ENCODE measurements around the gene PCP2.

Gene PCP2

DNA sequence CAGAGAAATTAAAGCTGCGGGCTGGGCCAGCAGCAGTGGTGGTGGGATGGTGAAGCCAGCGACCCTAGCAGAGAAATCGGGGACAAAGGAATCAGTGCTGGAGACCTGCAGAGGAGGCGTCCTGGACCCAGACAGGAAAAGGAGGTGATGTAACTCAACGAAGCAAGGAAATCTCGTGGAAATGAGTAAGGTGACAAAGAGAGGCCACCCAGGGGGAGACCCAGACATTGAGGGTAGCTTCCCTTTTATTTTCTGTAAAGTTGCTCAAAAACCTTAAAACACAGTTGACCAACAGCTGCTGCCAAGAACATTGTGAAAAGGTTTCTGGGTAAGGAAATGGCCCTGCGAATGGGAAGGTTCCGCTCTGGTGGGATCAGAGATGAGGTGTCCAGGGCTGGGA lies 22.1 kb upstream of the PCP2 start:
- Histone ChIP-seq H2BK15ac (ENCODE audit: low read length) (peak overlapping the region; percentile 64), H3K14ac (ENCODE audit: low read length) (no peak overlapping the region), H2BK120ac (ENCODE audit: low read depth, low read length) (no peak overlapping the region), H3K9ac (ENCODE audit: low read depth, low read length, poor library complexity) (no peak overlapping the region), H3K4me2 (ENCODE audit: insufficient read depth, low read length, poor library complexity, severe bottlenecking) (no peak overlapping the region), H4K91ac (ENCODE audit: low read depth, low read length, poor library complexity) (no peak overlapping the region), H3K4ac (ENCODE audit: low read length) (no peak overlapping the region), H3K79me1 (ENCODE audit: low read depth, low read length) (no peaks in the 10 kb centered on the region), H3K23ac (ENCODE audit: low read depth, low read length, poor library complexity) (no peak overlapping the region), H3K4me1 (ENCODE audit: control insufficient read depth in 2 of 2, insufficient read depth in 1 of 2, low read depth in 1 of 2, low read length in 2 of 2) (peaks cover 3 to 4% of the 10 kb centered on the region in 2 donors), H2BK12ac (ENCODE audit: low read length) (no peak overlapping the region), H3K9me3 (replicated peaks in 1 of 2; ENCODE audit: control insufficient read depth in 2 of 2, insufficient read depth in 1 of 2, low read depth in 1 of 2, low read length in 2 of 2) (no peaks in the 10 kb centered on the region), H3K18ac (ENCODE audit: low read length) (no peak overlapping the region), H2BK5ac (ENCODE audit: low read length) (no peak overlapping the region), H4K8ac (ENCODE audit: low read depth, low read length) (no peak overlapping the region), H3K4me3 (ENCODE audit: low read length in 2 of 2) (no peak overlapping the region), H3K27ac (replicated peaks; ENCODE audit: low read length) (no peak overlapping the region), H2AK5ac (ENCODE audit: low read depth, low read length) (no peak overlapping the region), H3K27me3 (ENCODE audit: control insufficient read depth in 3 of 3, insufficient read depth in 3 of 3, low read depth in 1 of 3, low read length in 3 of 3) (peaks cover 0 to 12% (median 5%) of the 10 kb centered on the region in 3 experiments), H2AFZ (ENCODE audit: low read length) (no peak overlapping the region), H3K36me3 (replicated peaks in 1 of 2; ENCODE audit: control insufficient read depth in 2 of 2, insufficient read depth in 2 of 2, low read length in 2 of 2) (no peaks in the 10 kb centered on the region)
- no peak for DNase-seq (ENCODE audit: low spot score)
- WGBS, 2 donors (ENCODE audit: extremely low coverage in 2 of 2, insufficient read length in 2 of 2, insufficient replicate concordance in 1 of 2), result no CpG with 5 or more reads among the region's 8 CpGs

- no peaks in the 10 kb centered on the region for H3K36me3 ChIP-seq (replicated peaks in 1 of 2; ENCODE audit: control insufficient read depth in 2 of 2, insufficient read depth in 2 of 2, low read length in 2 of 2)
- H4K8ac ChIP-seq (ENCODE audit: low read depth, low read length), result peak overlapping the region; percentile 65
- H3K4me3 ChIP-seq (ENCODE audit: low read length in 2 of 2), result no peak overlapping the region
- H3K79me1 ChIP-seq (ENCODE audit: low read depth, low read length), result no peaks in the 10 kb centered on the region
- H3K27ac ChIP-seq (replicated peaks; ENCODE audit: low read length), result no peak overlapping the region
- H3K4me1 ChIP-seq (ENCODE audit: control insufficient read depth in 2 of 2, insufficient read depth in 1 of 2, low read depth in 1 of 2, low read length in 2 of 2), result peaks cover 3 to 4% of the 10 kb centered on the region in 2 donors
- H3K9ac ChIP-seq (ENCODE audit: low read depth, low read length, poor library complexity), result no peak overlapping the region
- H3K9me3 ChIP-seq (replicated peaks in 1 of 2; ENCODE audit: control insufficient read depth in 2 of 2, insufficient read depth in 1 of 2, low read depth in 1 of 2, low read length in 2 of 2), result no peaks in the 10 kb centered on the region
- H3K4ac ChIP-seq (ENCODE audit: low read length), result no peak overlapping the region
- no peak overlapping the region for H2AFZ ChIP-seq (ENCODE audit: low read length)
- DNase-seq (ENCODE audit: low spot score), result no peak
- no peak overlapping the region for H4K91ac ChIP-seq (ENCODE audit: low read depth, low read length, poor library complexity)
- H2BK15ac ChIP-seq (ENCODE audit: low read length), result no peak overlapping the region
- H3K23ac ChIP-seq (ENCODE audit: low read depth, low read length, poor library complexity), result no peak overlapping the region
- no peak overlapping the region for H3K14ac ChIP-seq (ENCODE audit: low read length)
- no peak overlapping the region for H2AK5ac ChIP-seq (ENCODE audit: low read depth, low read length)
- no peak overlapping the region for H2BK120ac ChIP-seq (ENCODE audit: low read depth, low read length)
- no peak overlapping the region for H2BK5ac ChIP-seq (ENCODE audit: low read length)
- H3K27me3 ChIP-seq (ENCODE audit: control insufficient read depth in 3 of 3, insufficient read depth in 3 of 3, low read depth in 1 of 3, low read length in 3 of 3), result peaks cover 0 to 16% (median 5%) of the 10 kb centered on the region in 3 experiments
- peak overlapping the region; percentile 22 for H2BK12ac ChIP-seq (ENCODE audit: low read length)
- WGBS, 2 donors (ENCODE audit: extremely low coverage in 2 of 2, insufficient read length in 2 of 2, insufficient replicate concordance in 1 of 2), result no CpG with 5 or more reads among the region's 8 CpGs
- no peak overlapping the region for H3K18ac ChIP-seq (ENCODE audit: low read length)
- H3K4me2 ChIP-seq (ENCODE audit: insufficient read depth, low read length, poor library complexity, severe bottlenecking), result no peak overlapping the region
Measured at GRCh38 chr19:7654401-7654800, 20.9 kb upstream of the PCP2 start.

DNA sequence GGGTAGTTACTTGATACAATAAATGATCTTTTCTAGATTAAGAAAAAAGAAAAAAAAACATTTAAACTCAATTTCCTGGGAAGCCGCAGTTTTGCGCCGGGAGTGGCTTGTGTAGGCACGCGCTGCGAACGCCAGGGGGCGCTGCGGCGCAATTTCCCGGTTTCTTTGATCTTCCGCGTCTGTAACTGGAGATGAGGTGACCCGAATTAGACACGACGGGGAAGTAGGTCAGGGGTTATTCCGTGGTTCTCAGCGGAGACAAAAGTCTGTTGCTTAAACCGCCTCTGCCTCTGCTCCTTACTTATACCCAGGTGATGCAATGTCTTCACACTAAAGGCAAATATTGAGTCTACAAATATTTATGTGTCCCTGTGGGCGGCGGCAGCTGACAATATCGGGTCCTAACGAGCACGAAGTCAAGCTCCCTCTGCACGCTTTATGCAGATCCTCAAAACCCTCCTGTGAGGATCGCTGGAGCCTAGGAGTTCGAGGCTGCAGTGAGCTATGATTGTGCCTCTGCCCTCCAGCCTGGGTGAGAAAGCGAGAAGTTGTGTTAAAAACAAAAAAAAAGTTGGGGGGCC lies 18.6 kb upstream of the PCP2 start:
- H3K36me3 ChIP-seq (replicated peaks in 1 of 2; ENCODE audit: control insufficient read depth in 2 of 2, insufficient read depth in 2 of 2, low read length in 2 of 2), result no peaks in the 10 kb centered on the region
- H3K4me1 ChIP-seq (ENCODE audit: control insufficient read depth in 2 of 2, insufficient read depth in 1 of 2, low read depth in 1 of 2, low read length in 2 of 2), result peaks cover 2 to 3% of the 10 kb centered on the region in 2 donors
- no peak overlapping the region for H2BK5ac ChIP-seq (ENCODE audit: low read length)
- no peak overlapping the region for H3K4ac ChIP-seq (ENCODE audit: low read length)
- H2AK5ac ChIP-seq (ENCODE audit: low read depth, low read length), result no peak overlapping the region
- peak overlapping the region; percentile 64 for H3K27ac ChIP-seq (replicated peaks; ENCODE audit: low read length)
- no peaks in the 10 kb centered on the region for H3K9me3 ChIP-seq (replicated peaks in 1 of 2; ENCODE audit: control insufficient read depth in 2 of 2, insufficient read depth in 1 of 2, low read depth in 1 of 2, low read length in 2 of 2)
- peaks cover 0 to 16% (median 5%) of the 10 kb centered on the region in 3 experiments for H3K27me3 ChIP-seq (ENCODE audit: control insufficient read depth in 3 of 3, insufficient read depth in 3 of 3, low read depth in 1 of 3, low read length in 3 of 3)
- peak; percentile 92 for DNase-seq (ENCODE audit: low spot score)
- no CpG with 5 or more reads among the region's 28 CpGs for WGBS, 2 donors (ENCODE audit: extremely low coverage in 2 of 2, insufficient read length in 2 of 2, insufficient replicate concordance in 1 of 2)
- H3K79me1 ChIP-seq (ENCODE audit: low read depth, low read length), result no peaks in the 10 kb centered on the region
- peak overlapping the region; percentile 60 for H3K4me2 ChIP-seq (ENCODE audit: insufficient read depth, low read length, poor library complexity, severe bottlenecking)
- H2AFZ ChIP-seq (ENCODE audit: low read length), result peak overlapping the region; percentile 51
- peak overlapping the region; percentile 78 for H3K18ac ChIP-seq (ENCODE audit: low read length)
- no peak overlapping the region for H4K91ac ChIP-seq (ENCODE audit: low read depth, low read length, poor library complexity)
- no peak overlapping the region for H2BK12ac ChIP-seq (ENCODE audit: low read length)
- H3K23ac ChIP-seq (ENCODE audit: low read depth, low read length, poor library complexity), result no peak overlapping the region
- no peak overlapping the region for H2BK120ac ChIP-seq (ENCODE audit: low read depth, low read length)
- H4K8ac ChIP-seq (ENCODE audit: low read depth, low read length), result no peak overlapping the region
- no peak overlapping the region for H3K9ac ChIP-seq (ENCODE audit: low read depth, low read length, poor library complexity)
- no peak overlapping the region for H3K14ac ChIP-seq (ENCODE audit: low read length)
- no peak overlapping the region for H2BK15ac ChIP-seq (ENCODE audit: low read length)
- peak overlapping the region in 1 of 2 donors; percentile 61 for H3K4me3 ChIP-seq (ENCODE audit: low read length in 2 of 2)

- H2AK5ac ChIP-seq (ENCODE audit: low read depth, low read length), result peak overlapping the region; percentile 54
- no peak overlapping the region for H3K27ac ChIP-seq (replicated peaks; ENCODE audit: low read length)
- H3K27me3 ChIP-seq (ENCODE audit: control insufficient read depth in 3 of 3, insufficient read depth in 3 of 3, low read depth in 1 of 3, low read length in 3 of 3), result peaks cover 0 to 26% (median 5%) of the 10 kb centered on the region in 3 experiments
- H3K4me1 ChIP-seq (ENCODE audit: control insufficient read depth in 2 of 2, insufficient read depth in 1 of 2, low read depth in 1 of 2, low read length in 2 of 2), result peaks cover 2 to 3% of the 10 kb centered on the region in 2 donors
- H3K23ac ChIP-seq (ENCODE audit: low read depth, low read length, poor library complexity), result no peak overlapping the region
- H2BK15ac ChIP-seq (ENCODE audit: low read length), result no peak overlapping the region
- no peak overlapping the region for H3K4ac ChIP-seq (ENCODE audit: low read length)
- no CpG with 5 or more reads among the region's 2 CpGs for WGBS, 2 donors (ENCODE audit: extremely low coverage in 2 of 2, insufficient read length in 2 of 2, insufficient replicate concordance in 1 of 2)
- no peak overlapping the region for H3K14ac ChIP-seq (ENCODE audit: low read length)
- H2AFZ ChIP-seq (ENCODE audit: low read length), result no peak overlapping the region
- H2BK12ac ChIP-seq (ENCODE audit: low read length), result no peak overlapping the region
- no peaks in the 10 kb centered on the region for H3K9me3 ChIP-seq (replicated peaks in 1 of 2; ENCODE audit: control insufficient read depth in 2 of 2, insufficient read depth in 1 of 2, low read depth in 1 of 2, low read length in 2 of 2)
- no peak overlapping the region for H4K8ac ChIP-seq (ENCODE audit: low read depth, low read length)
- H2BK5ac ChIP-seq (ENCODE audit: low read length), result no peak overlapping the region
- H3K4me2 ChIP-seq (ENCODE audit: insufficient read depth, low read length, poor library complexity, severe bottlenecking), result no peak overlapping the region
- H4K91ac ChIP-seq (ENCODE audit: low read depth, low read length, poor library complexity), result no peak overlapping the region
- H3K4me3 ChIP-seq (ENCODE audit: low read length in 2 of 2), result no peak overlapping the region
- H3K18ac ChIP-seq (ENCODE audit: low read length), result no peak overlapping the region
- H2BK120ac ChIP-seq (ENCODE audit: low read depth, low read length), result no peak overlapping the region
- no peak for DNase-seq (ENCODE audit: low spot score)
- H3K9ac ChIP-seq (ENCODE audit: low read depth, low read length, poor library complexity), result no peak overlapping the region
- peaks cover under 1% of the 10 kb centered on the region for H3K79me1 ChIP-seq (ENCODE audit: low read depth, low read length)
- H3K36me3 ChIP-seq (replicated peaks in 1 of 2; ENCODE audit: control insufficient read depth in 2 of 2, insufficient read depth in 2 of 2, low read length in 2 of 2), result no peaks in the 10 kb centered on the region
Measured at GRCh38 chr19:7650148-7650547, 16.6 kb upstream of the PCP2 start.
